ENCODE data around the gene ITGA1.

The ITGA1 gene

DNA sequence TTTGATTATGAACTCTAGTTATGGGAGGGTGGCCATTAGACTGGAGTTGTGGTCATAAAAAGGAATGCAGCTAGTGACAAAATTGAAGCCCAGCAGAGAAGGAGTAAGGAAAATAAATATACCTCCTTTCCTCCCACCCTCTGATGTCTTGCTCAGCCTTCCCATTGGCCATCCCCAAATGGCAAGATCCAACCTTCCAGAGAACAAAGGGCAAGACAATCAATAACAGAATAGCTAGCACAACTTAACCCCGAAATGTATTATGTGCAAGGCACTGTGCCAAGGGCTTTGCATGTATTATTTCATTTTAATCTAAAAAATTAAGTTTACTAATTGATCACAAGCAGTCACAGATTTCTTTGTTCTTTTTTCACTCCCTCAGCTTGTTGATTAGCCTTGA lies 3.6 kb downstream of the ITGA1 start:
- no peak overlapping the region for H3K27ac ChIP-seq
- no peak for TF ChIP-seq ZFX (IDR thresholded peaks at IDR 0.05)
- TF ChIP-seq, protein P1, sequence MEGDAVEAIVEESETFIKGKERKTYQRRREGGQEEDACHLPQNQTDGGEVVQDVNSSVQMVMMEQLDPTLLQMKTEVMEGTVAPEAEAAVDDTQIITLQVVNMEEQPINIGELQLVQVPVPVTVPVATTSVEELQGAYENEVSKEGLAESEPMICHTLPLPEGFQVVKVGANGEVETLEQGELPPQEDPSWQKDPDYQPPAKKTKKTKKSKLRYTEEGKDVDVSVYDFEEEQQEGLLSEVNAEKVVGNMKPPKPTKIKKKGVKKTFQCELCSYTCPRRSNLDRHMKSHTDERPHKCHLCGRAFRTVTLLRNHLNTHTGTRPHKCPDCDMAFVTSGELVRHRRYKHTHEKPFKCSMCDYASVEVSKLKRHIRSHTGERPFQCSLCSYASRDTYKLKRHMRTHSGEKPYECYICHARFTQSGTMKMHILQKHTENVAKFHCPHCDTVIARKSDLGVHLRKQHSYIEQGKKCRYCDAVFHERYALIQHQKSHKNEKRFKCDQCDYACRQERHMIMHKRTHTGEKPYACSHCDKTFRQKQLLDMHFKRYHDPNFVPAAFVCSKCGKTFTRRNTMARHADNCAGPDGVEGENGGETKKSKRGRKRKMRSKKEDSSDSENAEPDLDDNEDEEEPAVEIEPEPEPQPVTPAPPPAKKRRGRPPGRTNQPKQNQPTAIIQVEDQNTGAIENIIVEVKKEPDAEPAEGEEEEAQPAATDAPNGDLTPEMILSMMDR (conservative IDR thresholded peaks at IDR 0.05): no peak

DNA sequence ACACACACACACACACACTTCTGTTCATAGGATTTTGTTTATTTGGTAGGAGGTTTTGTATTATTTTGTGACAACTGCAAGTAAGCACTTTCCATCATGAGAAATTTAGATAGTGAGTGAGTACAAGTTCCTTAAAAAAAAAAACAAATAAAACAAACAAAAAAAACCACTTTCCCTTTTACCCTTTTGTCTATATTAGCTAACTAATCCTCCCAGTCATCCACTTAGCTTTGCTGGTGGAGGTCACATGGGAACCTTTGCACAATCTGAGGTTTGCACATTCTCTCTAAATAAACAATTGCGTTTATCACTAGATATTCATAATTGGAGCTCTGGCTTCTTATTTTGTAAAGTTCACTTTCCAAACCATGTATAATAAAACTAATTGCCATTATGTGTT lies 6.8 kb downstream of the ITGA1 start:
- TF ChIP-seq ZFX (IDR thresholded peaks at IDR 0.05): no peak

DNA sequence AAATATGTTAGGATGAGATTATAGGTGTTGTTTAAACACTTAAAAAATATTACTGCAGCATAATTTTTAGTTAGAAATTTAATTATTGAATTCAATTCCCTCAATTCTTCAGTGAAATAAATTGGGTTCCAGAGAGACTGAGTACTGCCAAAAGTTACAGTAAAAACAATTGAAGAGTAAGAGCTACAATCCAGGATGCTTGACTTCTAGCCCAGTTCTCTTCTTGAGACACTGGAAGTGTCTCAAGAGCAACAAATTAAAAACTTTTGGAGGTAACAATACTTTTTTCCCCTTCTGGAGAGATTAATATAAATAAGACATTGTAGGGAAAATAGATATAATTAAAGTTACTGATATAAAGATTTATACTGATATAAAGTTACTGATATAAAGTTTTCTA lies 8.3 kb downstream of the ITGA1 start:
- TF ChIP-seq ZFX (IDR thresholded peaks at IDR 0.05): no peak
- TF ChIP-seq, protein P1 (conservative IDR thresholded peaks at IDR 0.05): no peak
- no peak overlapping the region for H3K27ac ChIP-seq

More for the DNA sequence above, 6.8 kb downstream of the ITGA1 start:
- H3K27ac ChIP-seq: no peak overlapping the region

DNA sequence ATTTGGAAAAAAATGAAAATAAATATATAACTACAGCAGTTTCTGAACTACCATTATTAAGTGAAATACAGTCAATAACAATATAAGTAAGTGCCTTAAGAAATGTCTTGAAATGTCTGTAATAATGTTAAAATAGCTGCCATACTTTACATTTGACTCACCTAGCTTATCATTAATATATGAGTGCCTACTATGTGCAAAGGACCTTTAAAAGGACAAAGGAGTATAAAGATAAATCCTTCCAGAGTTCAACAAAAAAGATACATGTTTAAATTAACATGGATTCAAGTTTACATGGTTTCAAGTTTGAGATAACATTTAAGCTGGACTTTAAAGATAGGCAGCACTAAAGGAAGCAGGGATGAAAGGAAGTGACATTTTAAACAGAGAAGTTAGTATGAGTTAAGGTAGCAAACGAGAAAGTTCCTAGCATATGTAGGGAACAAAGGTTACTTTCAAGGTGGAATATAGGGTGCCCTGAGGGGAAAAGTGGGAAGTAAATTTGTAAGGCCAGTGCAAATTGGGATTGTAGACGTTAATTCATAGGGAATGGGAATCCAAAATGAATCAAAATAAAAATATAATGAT lies 8.9 kb downstream of the ITGA1 start:
- H3K27ac ChIP-seq: no peak overlapping the region
- no peak for TF ChIP-seq ZFX (IDR thresholded peaks at IDR 0.05)
- TF ChIP-seq, protein P1 (conservative IDR thresholded peaks at IDR 0.05): no peak

DNA sequence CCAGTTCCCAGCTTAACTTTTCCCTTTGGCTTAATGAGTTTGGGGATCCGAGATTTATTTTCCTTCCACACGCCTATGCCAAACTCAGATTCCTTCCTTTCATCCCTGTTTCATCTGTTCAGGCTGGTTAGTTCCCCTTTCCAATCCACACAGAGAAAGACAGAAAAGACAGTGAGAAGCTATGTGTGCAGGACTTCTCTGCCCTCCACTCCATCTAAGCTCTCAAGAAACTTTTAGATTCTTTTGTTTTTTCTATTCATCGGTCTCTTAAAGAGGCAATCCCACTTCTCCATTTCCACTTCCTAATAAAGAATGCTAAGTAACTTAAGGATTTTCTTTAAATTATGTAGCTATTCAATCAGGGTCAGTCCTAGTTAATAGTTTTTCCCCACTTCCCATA lies 11.2 kb downstream of the ITGA1 start:
- H3K27ac ChIP-seq: peak overlapping the region; percentile 98
- TF ChIP-seq, protein P1 (conservative IDR thresholded peaks at IDR 0.05): no peak
- no peak for TF ChIP-seq ZFX (IDR thresholded peaks at IDR 0.05)

DNA sequence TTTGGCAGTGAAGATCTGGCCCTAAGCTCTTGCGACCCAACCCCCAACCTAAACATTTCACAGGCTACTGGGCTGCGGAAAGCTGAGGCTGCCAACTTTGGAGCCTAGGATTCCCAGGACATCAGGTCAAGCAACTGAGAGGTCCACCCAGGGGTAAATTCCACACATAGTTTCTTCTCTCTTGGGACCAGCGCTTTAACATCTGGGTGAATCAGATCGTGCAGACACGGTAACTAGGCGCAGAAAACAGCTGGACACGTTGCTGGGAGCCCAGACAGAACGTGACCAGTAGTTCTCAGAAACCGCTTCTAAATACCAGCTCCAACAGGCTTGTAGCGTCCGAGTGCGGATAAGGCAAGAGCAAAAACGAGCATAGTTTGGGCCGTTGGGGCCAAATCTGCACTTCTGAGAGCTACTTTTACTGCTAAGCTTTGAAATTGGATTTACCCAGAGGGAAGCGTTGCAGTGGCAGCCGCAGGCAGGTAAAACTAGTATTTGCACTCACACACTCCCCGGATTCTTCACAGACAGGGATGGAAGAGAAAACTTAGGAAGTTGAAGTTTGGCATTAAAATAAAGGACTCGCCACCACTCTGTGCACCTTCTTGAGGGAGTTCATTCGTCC lies 11.8 kb downstream of the ITGA1 start:
- TF ChIP-seq, protein P1 (conservative IDR thresholded peaks at IDR 0.05): no peak
- no peak for TF ChIP-seq ZFX (IDR thresholded peaks at IDR 0.05)
- H3K27ac ChIP-seq: peak overlapping the region; percentile 98

DNA sequence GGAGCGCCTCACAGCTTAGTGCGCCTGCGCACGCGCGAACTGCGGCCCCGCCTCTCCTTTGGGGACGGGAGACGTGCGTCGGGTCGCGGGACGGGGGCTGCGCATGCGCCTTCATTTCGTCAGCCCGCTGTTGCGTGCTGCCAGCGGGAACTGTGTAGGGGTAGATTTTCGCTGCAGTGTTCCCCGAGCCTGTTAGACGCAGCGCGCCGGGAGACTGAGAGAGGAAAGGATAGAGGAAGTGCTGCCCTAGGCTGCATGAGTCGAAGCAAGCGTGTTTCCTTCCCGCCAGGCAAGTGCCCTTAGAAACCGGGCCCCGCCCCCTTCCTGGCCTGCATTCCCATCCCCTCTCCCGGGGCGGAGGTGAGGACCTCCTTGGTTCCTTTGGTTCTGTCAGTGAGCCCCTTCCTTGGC lies 12.3 kb downstream of the ITGA1 start:
- H3K27ac ChIP-seq: peak overlapping the region; percentile 98
- TF ChIP-seq, protein P1 (conservative IDR thresholded peaks at IDR 0.05): no peak
- no peak for TF ChIP-seq ZFX (IDR thresholded peaks at IDR 0.05)
